ENCODE data around the gene DNAH2. TPM values are rescaled to one million over a fixed set of nuclear protein-coding genes. Genes with fewer than 3 reads are reported as not detected.

The DNAH2 gene
- total and polyA plus RNA-seq, 2 of the 8 experiments (the other 6 are each of a cell fraction or from before 2014, with no cell fraction given): 0.13 to 0.18 TPM

DNA sequence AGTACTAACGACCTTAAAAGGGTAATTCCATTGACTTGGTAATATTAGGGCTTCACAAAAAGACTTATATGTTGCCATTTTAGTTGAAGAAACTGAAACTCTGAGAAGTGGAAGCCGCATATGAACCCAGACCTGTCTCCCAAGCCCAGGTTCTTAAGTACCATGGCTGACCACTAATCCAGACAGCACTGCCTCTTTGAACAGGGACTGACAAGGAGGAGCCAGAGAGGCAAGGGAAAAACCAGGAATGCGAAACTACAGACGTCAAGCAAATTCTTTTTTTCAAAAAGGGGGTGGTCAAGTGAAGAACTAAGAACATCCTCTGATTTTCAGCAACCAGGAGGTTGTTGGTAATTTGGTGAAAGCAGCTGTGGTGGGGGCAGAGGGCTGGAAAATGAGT is 155.5 kb downstream of the DNAH2 start:
- no peak overlapping the region for H2AK5ac ChIP-seq (ENCODE audit: low read depth, low read length)
- H4K91ac ChIP-seq (replicated peaks; ENCODE audit: insufficient read length, low read length): no peak overlapping the region
- no peak overlapping the region for H3K56ac ChIP-seq (replicated peaks; ENCODE audit: insufficient read length, low read depth, low read length)
- H3K9me3 ChIP-seq (ENCODE audit: insufficient read depth in 2 of 2, low read depth in 1 of 2, low read length in 1 of 2): no peaks in the 10 kb centered on the region
- no peak overlapping the region for H3K4me2 ChIP-seq (ENCODE audit: insufficient read depth in 1 of 2, low read depth in 2 of 2, low read length in 2 of 2)
- no peak overlapping the region for H3K18ac ChIP-seq (ENCODE audit: extremely low read depth, low read length)
- no peak overlapping the region; a peak in 1 of 7 replicates for H3K9ac ChIP-seq (replicated peaks in 1 of 4; ENCODE audit: extremely low read depth in 1 of 4, low read depth in 3 of 4, low read length in 3 of 4)
- H2BK20ac ChIP-seq (ENCODE audit: low read length): no peak overlapping the region
- FAIRE-seq (no peak), DNase-seq (ENCODE audit: low read depth in 1 of 2, low spot score in 2 of 2) (no peak)
- no peaks in the 10 kb centered on the region for H4K20me1 ChIP-seq (replicated peaks in 1 of 2; ENCODE audit: control insufficient read depth in 1 of 2, insufficient read depth in 2 of 2, low read length in 2 of 2)
- 91% methylated on average over 4 of the region's 4 CpGs; no CpG with 5 or more reads in 1 of the 2 experiments for WGBS, 2 experiments (ENCODE audit: extremely low coverage in 1 of 2, insufficient coverage in 1 of 2, insufficient read length in 1 of 2, insufficient replicate concordance in 2 of 2, low coverage in 1 of 2, low lambda C conversion rate in 2 of 2, missing lambda C conversion rate in 1 of 2)
- H4K5ac ChIP-seq (ENCODE audit: insufficient read length, low read depth, low read length): no peak overlapping the region
- no peaks in the 10 kb centered on the region for H3K79me2 ChIP-seq (ENCODE audit: control insufficient read depth in 1 of 2, insufficient read depth in 2 of 2, low read length in 2 of 2)
- H3K27ac ChIP-seq (ENCODE audit: low read depth, low read length): no peak overlapping the region
- no peak overlapping the region for H2BK15ac ChIP-seq (ENCODE audit: low read length)
- no peaks in the 10 kb centered on the region for H3K36me3 ChIP-seq (ENCODE audit: control insufficient read depth in 2 of 4, insufficient read depth in 4 of 4, low read length in 3 of 4)
- no peak overlapping the region for H2BK120ac ChIP-seq (replicated peaks; ENCODE audit: low read depth, low read length)
- H3K27me3 ChIP-seq (replicated peaks in 1 of 4; ENCODE audit: control insufficient read depth in 3 of 4, extremely low read depth in 1 of 4, insufficient read depth in 3 of 4, low read length in 3 of 4): no peaks in the 10 kb centered on the region
- H2AFZ ChIP-seq (ENCODE audit: low read length): no peak overlapping the region
- no peak overlapping the region for H3K14ac ChIP-seq (ENCODE audit: insufficient read length)
- no peak overlapping the region for H2BK5ac ChIP-seq (ENCODE audit: low read depth, low read length)
- no peak overlapping the region for H4K8ac ChIP-seq (ENCODE audit: extremely low read depth, insufficient read depth, low read length)
- ChIA-PET CTCF (ENCODE audit: partially characterized antibody) (interaction anchor here (1.2 to 2.7 kb wide), 2 partner anchors 11 to 130 kb away, joined by 3 to 8 read pairs; no protein-coding TSS in a partner anchor), POLR2A (ENCODE audit: partially characterized antibody) (no interaction called here)
- H2BK12ac ChIP-seq (ENCODE audit: low read depth, low read length): no peak overlapping the region
- H3K4me1 ChIP-seq (replicated peaks in 1 of 4; ENCODE audit: control insufficient read depth in 3 of 4, insufficient read depth in 4 of 4, low read length in 3 of 4): no peaks in the 10 kb centered on the region
- no peaks in the 10 kb centered on the region for H3K79me1 ChIP-seq (ENCODE audit: low read depth, low read length)
- H3K4me3 ChIP-seq (ENCODE audit: extremely low read depth in 1 of 4, insufficient read depth in 2 of 4, low read depth in 3 of 4, low read length in 4 of 4): no peak overlapping the region
- no peak overlapping the region for H3K4ac ChIP-seq (replicated peaks; ENCODE audit: insufficient read length, low read depth, low read length)
- no peaks in the 10 kb centered on the region for H3K23me2 ChIP-seq (ENCODE audit: low read depth, low read length)
- H3K23ac ChIP-seq (ENCODE audit: insufficient read length): no peak overlapping the region
- TF ChIP-seq SRF (IDR thresholded peaks at IDR 0.05; ENCODE audit: low read depth, low read length) (no peak), MAFK (IDR thresholded peaks at IDR 0.05; ENCODE audit: low read depth, low read length) (no peak), YY1 (IDR thresholded peaks at IDR 0.05; ENCODE audit: low read depth, low read length) (no peak), USF2 (IDR thresholded peaks at IDR 0.05; ENCODE audit: low read length) (no peak)
